Vagina (tissue), 2 donors: Measurements from ENCODE around the gene BTRC. TPM values are rescaled to one million over a fixed set of nuclear protein-coding genes. Genes with fewer than 3 reads are reported as not detected.
"Not testable (repeated sequence)": the region's sequence is repeated elsewhere in the genome, so short reads cannot be mapped to it uniquely, and the experiment has no call there.

ENCODE experiments used
- DNase-seq, 2 donors: peaks; one replicate each; pipeline ENCODE4 v3.0.0-alpha.2; 2017; ENCODE audit errors: extremely low spot score in 2 of 2
- H3K27ac ChIP-seq: fragments of 200-600 bp; sonication (generic); one replicate; pipeline ENCODE4 v1.5.1; 2019
- H3K27me3 ChIP-seq: fragments of 200-600 bp; sonication (generic); one replicate; pipeline ENCODE4 v1.5.1; 2019
- H3K36me3 ChIP-seq, 2 donors: fragments of 200-600 bp; sonication (generic); one replicate each; pipeline ENCODE4 v1.5.1; 2017 to 2019
- H3K4me1 ChIP-seq: fragments of 200-600 bp; sonication (generic); one replicate; pipeline ENCODE4 v1.5.1; 2019
- H3K4me3 ChIP-seq, 2 donors: fragments of 200-600 bp; sonication (generic); 1 replicate in 1 of 2; 2 replicates in 1 of 2; pipeline ENCODE4 v1.5.1; 2016 to 2019
- H3K9me3 ChIP-seq: fragments of 200-600 bp; sonication (generic); one replicate; pipeline ENCODE4 v1.5.1; 2019
- POLR2A ChIP-seq, 2 donors: fragments of 450-650 bp; IDR thresholded peaks; one replicate each; pipeline ENCODE4 v1.6.1; 2017; ENCODE audit warnings: antibody characterized with exemption in 2 of 2, mild to moderate bottlenecking in 2 of 2, moderate library complexity in 2 of 2
- POLR2AphosphoS5 ChIP-seq, 2 donors: sonication (generic); formaldehyde crosslinking; IDR thresholded peaks; one replicate each; pipeline ENCODE4 v1.9.0; 2017; ENCODE audit warnings: antibody characterized with exemption in 2 of 2, mild to moderate bottlenecking in 2 of 2, low read depth in 1 of 2; ENCODE audit not compliant: insufficient read depth in 1 of 2
- intact Hi-C: fragments of 100-400 bp; cut with DNase I; formaldehyde crosslinking; loops from one replicate; pipeline ENCODE4 v1.15.1; 2023
- total RNA-seq: library from RNA; depleted of rRNA; stranded (reverse); fragments of >200 nt; gene quantifications from one replicate; pipeline ENCODE4 v1.2.3, GENCODE V29; 2016
- TF ChIP-seq, protein P1 (sequence below), 3 experiments: fragments of 450-650 bp in 2 of 3; fragments of 200-600 bp in 1 of 3; sonication (generic) in 1 of 3; IDR thresholded peaks; one replicate each; pipeline ENCODE4 v1.5.1; 2017 to 2019; ENCODE audit warnings: antibody characterized with exemption in 3 of 3, mild to moderate bottlenecking in 2 of 3, moderate library complexity in 2 of 3

Gene BTRC
- total RNA-seq, 1 donor from 2014 or later, result 12.5 TPM

DNA sequence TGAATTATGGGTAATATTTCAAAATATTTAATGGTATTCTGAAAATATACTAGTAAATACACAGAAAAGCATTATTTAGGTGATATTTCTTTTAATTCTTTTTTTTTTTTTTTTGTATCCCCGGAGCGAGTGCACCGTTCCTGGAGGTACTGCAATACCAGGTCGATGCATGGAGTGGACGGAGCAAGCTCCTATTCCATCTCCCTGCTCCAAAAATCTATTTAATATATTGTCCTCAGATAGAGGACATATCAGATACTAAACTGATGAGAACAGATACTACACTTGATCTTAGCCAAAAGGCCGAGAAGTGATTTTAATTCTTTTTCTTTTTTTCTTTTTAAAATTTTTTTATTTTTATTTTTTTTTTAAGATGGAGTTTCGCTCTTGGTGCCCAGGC lies 10.8 kb downstream of the BTRC start:
- TF ChIP-seq, protein P1, sequence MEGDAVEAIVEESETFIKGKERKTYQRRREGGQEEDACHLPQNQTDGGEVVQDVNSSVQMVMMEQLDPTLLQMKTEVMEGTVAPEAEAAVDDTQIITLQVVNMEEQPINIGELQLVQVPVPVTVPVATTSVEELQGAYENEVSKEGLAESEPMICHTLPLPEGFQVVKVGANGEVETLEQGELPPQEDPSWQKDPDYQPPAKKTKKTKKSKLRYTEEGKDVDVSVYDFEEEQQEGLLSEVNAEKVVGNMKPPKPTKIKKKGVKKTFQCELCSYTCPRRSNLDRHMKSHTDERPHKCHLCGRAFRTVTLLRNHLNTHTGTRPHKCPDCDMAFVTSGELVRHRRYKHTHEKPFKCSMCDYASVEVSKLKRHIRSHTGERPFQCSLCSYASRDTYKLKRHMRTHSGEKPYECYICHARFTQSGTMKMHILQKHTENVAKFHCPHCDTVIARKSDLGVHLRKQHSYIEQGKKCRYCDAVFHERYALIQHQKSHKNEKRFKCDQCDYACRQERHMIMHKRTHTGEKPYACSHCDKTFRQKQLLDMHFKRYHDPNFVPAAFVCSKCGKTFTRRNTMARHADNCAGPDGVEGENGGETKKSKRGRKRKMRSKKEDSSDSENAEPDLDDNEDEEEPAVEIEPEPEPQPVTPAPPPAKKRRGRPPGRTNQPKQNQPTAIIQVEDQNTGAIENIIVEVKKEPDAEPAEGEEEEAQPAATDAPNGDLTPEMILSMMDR (IDR thresholded peaks at IDR 0.05), result no peak
- TF ChIP-seq POLR2AphosphoS5 (IDR thresholded peaks at IDR 0.05; ENCODE audit: insufficient read depth in 1 of 2, low read depth in 1 of 2) (no peak), POLR2A (IDR thresholded peaks at IDR 0.05) (no peak)
- H3K4me3 ChIP-seq, result no peak overlapping the region
- intact Hi-C loops, result no loop called here

DNA sequence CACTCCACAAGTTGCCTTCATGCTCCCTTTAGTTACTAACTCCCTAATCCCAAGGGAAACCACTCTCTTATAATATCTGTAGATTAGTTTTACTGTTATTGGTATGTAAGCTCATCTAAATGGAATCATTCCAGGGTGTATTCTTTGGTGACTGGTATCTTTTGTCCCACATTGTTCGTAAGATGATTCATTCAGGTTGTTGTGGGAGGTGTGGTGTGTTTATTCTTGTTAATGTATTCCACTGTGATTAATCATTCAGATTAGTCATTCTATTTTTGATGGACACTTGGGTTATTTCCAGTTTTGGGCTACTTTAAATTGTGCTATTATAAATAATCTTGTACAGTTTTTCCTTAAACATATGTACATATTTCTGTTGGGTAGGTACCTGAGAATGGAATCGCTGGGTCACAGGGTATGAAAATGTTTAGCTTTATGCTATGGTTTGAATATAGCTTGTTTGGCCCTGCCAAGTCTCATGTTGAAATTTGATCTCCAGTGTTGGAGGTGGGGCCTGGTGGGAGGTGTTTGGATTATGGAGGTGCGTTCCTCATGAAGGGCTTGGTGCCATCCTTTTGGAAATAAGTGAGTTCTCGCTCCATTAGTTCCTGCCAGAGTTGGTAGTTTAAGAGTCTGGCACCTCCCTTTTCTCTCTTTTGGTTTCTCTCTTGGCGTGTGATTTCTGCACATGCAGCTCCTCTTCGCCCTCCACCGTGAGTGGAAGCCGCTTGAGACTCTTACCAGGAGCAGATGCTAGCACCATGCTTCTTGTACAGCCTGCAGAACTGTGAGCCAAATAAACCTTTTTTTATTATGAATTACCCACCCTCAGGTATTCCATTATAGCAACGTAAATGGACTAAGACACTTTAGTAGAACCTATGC lies 13.8 kb downstream of the BTRC start:
- intact Hi-C loops, result no loop called here
- DNase-seq, result no peak
- peaks cover 15% of the 10 kb centered on the region for H3K4me1 ChIP-seq
- no peaks in the 10 kb centered on the region for H3K27me3 ChIP-seq
- H3K4me3 ChIP-seq, result peak overlapping the region in 1 of 2 donors; percentile 7
- no peak overlapping the region for H3K27ac ChIP-seq
- no peaks in the 10 kb centered on the region for H3K36me3 ChIP-seq
- H3K9me3 ChIP-seq, result no peaks in the 10 kb centered on the region
- TF ChIP-seq POLR2AphosphoS5 (IDR thresholded peaks at IDR 0.05; ENCODE audit: insufficient read depth in 1 of 2, low read depth in 1 of 2) (peak in 1 of 2 donors; percentile 14), POLR2A (IDR thresholded peaks at IDR 0.05) (no peak)

More for the DNA sequence above, 10.8 kb downstream of the BTRC start:
- no peaks in the 10 kb centered on the region for H3K27me3 ChIP-seq
- DNase-seq, result no peak
- H3K27ac ChIP-seq, result no peak overlapping the region
- H3K4me1 ChIP-seq, result peaks cover 15% of the 10 kb centered on the region
- no peaks in the 10 kb centered on the region for H3K9me3 ChIP-seq
- H3K36me3 ChIP-seq, result no peaks in the 10 kb centered on the region

DNA sequence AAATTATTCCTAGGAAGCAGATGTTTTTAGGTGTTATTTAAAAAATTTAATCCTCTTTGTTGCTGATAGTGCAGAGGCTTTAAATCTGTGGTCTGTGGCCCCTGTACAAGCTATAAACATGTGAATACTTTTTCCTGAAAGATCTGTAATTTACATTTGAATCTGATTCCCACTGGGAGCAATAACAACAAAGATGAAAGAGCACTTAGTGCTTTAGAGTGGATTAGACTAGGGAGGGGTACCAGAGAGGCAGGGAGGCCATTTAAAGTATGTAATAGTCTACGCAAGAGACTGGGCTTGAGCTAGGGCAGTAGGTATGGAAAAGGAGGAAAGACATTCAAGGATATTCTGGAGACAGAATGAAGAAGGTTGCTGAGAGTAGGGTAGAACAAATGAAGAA lies 19.1 kb downstream of the BTRC start:
- H3K36me3 ChIP-seq, result no peaks in the 10 kb centered on the region
- no peak overlapping the region for H3K4me3 ChIP-seq
- H3K4me1 ChIP-seq, result peaks cover 4% of the 10 kb centered on the region
- H3K27me3 ChIP-seq, result no peaks in the 10 kb centered on the region
- no peak for TF ChIP-seq POLR2AphosphoS5 (IDR thresholded peaks at IDR 0.05; ENCODE audit: insufficient read depth in 1 of 2, low read depth in 1 of 2)
- TF ChIP-seq, protein P1 (IDR thresholded peaks at IDR 0.05), result no peak
- no peak for TF ChIP-seq POLR2A (IDR thresholded peaks at IDR 0.05)
- no peaks in the 10 kb centered on the region for H3K9me3 ChIP-seq
- H3K27ac ChIP-seq, result no peak overlapping the region
- intact Hi-C loops, result no loop called here
- DNase-seq, result no peak

DNA sequence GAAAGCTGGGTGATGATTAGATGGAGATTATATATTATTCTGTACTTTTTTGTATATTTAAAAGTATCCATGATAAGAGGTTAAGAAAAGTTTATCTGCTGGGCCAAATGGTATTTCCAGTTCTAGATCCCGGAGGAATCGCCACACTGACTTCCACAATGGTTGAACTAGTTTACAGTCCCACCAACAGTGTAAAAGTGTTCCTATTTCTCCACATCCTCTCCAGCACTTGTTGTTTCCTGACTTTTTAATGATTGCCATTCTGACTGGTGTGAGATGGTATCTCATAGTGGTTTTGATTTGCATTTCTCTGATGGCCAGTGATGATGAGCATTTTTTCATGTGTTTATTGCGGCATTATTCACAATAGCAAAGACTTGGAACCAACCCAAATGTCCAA lies 20.0 kb downstream of the BTRC start:
- intact Hi-C loops, DNase-seq, H3K27me3 ChIP-seq, H3K36me3 ChIP-seq, H3K27ac ChIP-seq, H3K9me3 ChIP-seq, H3K4me1 ChIP-seq, H3K4me3 ChIP-seq: not testable (repeated sequence)

DNA sequence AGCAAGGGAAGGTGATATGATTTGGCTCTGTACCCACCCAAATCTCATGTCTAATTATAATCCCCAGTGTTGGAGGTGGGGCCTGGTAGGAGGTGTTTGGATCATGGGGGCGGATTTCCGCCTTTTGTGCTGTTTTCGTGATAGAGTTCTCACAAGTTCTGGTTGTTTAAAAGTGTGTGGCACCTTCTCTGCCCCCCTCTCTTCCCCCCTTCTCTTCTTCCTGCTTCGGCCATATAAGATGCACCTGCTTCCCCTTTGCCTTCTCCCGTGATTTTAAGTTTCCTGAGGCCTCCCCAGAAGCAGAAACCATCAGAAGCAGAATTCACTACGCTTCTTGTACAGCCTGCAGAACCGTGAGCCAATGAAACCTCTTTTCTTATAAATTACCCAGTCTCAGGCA lies 21.1 kb downstream of the BTRC start:
- no peaks in the 10 kb centered on the region for H3K9me3 ChIP-seq
- H3K27ac ChIP-seq, result no peak overlapping the region
- H3K36me3 ChIP-seq, result no peaks in the 10 kb centered on the region
- no peak overlapping the region for H3K4me3 ChIP-seq
- DNase-seq, result no peak
- peaks cover 12% of the 10 kb centered on the region for H3K4me1 ChIP-seq
- intact Hi-C loops, result no loop called here
- TF ChIP-seq, protein P1 (IDR thresholded peaks at IDR 0.05), result no peak
- no peak for TF ChIP-seq POLR2A (IDR thresholded peaks at IDR 0.05)
- H3K27me3 ChIP-seq, result no peaks in the 10 kb centered on the region

DNA sequence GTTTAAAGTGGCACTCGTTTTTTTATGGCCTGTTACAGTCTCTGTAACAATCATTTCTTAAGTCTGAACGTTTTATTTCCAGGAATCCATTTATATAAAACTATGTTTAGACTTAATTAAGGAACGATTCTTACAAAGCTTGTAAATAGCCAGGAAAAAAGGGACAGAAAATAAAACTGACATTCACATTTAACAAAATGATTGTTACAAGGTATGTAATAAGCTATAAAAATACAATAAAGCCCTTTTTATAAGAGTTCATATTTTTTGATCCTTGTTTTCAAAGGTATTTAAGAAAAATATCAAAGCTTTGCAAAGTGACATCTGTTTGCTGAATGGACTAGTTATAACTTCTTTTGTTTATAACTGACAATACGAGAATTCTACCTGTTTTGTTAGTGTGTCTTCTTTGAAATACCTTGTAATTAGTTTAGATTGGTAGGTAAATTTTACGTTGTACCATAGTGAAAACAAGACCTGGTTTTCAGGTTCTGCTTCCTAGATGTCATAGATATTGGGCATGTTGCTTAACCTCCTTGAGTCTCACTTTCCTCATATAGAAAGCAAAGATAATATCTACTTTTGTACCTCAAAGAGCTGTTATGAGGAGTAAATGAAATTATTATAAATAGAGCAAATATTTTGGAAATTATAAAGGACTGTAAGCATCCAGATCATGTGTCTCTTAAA lies 25.8 kb downstream of the BTRC start:
- H3K9me3 ChIP-seq, result no peaks in the 10 kb centered on the region
- no peak overlapping the region for H3K4me3 ChIP-seq
- peaks cover 12% of the 10 kb centered on the region for H3K4me1 ChIP-seq
- no peak for DNase-seq
- no peaks in the 10 kb centered on the region for H3K27me3 ChIP-seq
- H3K27ac ChIP-seq, result no peak overlapping the region
- intact Hi-C loops, result no loop called here
- no peaks in the 10 kb centered on the region for H3K36me3 ChIP-seq
- TF ChIP-seq, protein P1 (IDR thresholded peaks at IDR 0.05), result no peak
- TF ChIP-seq POLR2AphosphoS5 (IDR thresholded peaks at IDR 0.05; ENCODE audit: insufficient read depth in 1 of 2, low read depth in 1 of 2), result no peak
- TF ChIP-seq POLR2A (IDR thresholded peaks at IDR 0.05), result no peak
